H1 (cell line): ENCODE data around the gene WEE1. TPM values are rescaled to one million over a fixed set of nuclear protein-coding genes. Genes with fewer than 3 reads are reported as not detected.

Experiments used
- CEBPB ChIP-seq: IDR thresholded peaks from 2 replicates; pipeline ENCODE4 v1.6.1; 2012; ENCODE audit warnings: low read depth, low read length
- CREB1 ChIP-seq: IDR thresholded peaks from 2 replicates; pipeline ENCODE4 v1.6.1; 2012; ENCODE audit warnings: inconsistent platforms
- EP300 ChIP-seq, 2 experiments: IDR thresholded peaks; 1 replicate in 1 of 2; 2 replicates in 1 of 2; pipeline ENCODE4 v1.6.1; 2011 to 2012; ENCODE audit warnings: low read depth in 2 of 2, low read length in 2 of 2, mild to moderate bottlenecking in 2 of 2, borderline replicate concordance in 1 of 2, inconsistent platforms in 1 of 2, moderate library complexity in 1 of 2
- EZH2 ChIP-seq: fragments of 200-600 bp; sonication (generic); IDR thresholded peaks from 2 replicates; pipeline ENCODE4 v1.7.1; 2012; ENCODE audit warnings: low read depth, mild to moderate bottlenecking, moderate library complexity, low read length, inconsistent platforms; ENCODE audit not compliant: severe bottlenecking
- GABPA ChIP-seq: IDR thresholded peaks from 2 replicates; pipeline ENCODE4 v1.6.1; 2011; ENCODE audit warnings: mild to moderate bottlenecking, low read length, moderate library complexity, borderline replicate concordance; ENCODE audit not compliant: insufficient read depth
- JUND ChIP-seq: IDR thresholded peaks from 2 replicates; pipeline ENCODE4 v1.6.1; 2011; ENCODE audit warnings: mild to moderate bottlenecking, improper control_type of control experiment, low read length
- PHF8 ChIP-seq: fragments of 200-600 bp; sonication (generic); conservative IDR thresholded peaks from 2 replicates; pipeline ENCODE4 v1.7.1; 2012; ENCODE audit warnings: low read depth, mild to moderate bottlenecking, inconsistent platforms, low read length, moderate library complexity
- POLR2A ChIP-seq, 2 experiments: IDR thresholded peaks; 1 replicate in 1 of 2; 2 replicates in 1 of 2; pipeline ENCODE4 v1.6.1; 2011; ENCODE audit warnings: low read depth in 2 of 2, low read length in 2 of 2, mild to moderate bottlenecking in 2 of 2; ENCODE audit errors: control extremely low read depth in 1 of 2
- RAD21 ChIP-seq, 2 experiments: IDR thresholded peaks in 1 of 2; conservative IDR thresholded peaks in 1 of 2; 2 replicates each; pipeline ENCODE4 v1.6.1; 2011; ENCODE audit warnings: low read depth in 2 of 2, low read length in 2 of 2, improper control_type of control experiment in 1 of 2, inconsistent platforms in 1 of 2, mild to moderate bottlenecking in 1 of 2, moderate library complexity in 1 of 2
- RNF2 ChIP-seq: fragments of 200-900, 300-1000 bp; sonication (generic); IDR thresholded peaks from 2 replicates; pipeline ENCODE4 v1.7.1; 2016; ENCODE audit warnings: borderline replicate concordance, low read depth, mild to moderate bottlenecking, antibody characterized with exemption, low read length; ENCODE audit not compliant: poor library complexity, severe bottlenecking; ENCODE audit errors: missing control alignments
- RXRA ChIP-seq: IDR thresholded peaks from 2 replicates; pipeline ENCODE4 v1.6.1; 2011; ENCODE audit warnings: low read depth, mild to moderate bottlenecking, low read length, moderate library complexity; ENCODE audit not compliant: insufficient read depth
- SAP30 ChIP-seq: fragments of 300-600 bp; sonication (generic); IDR thresholded peaks from 2 replicates; pipeline ENCODE4 v1.7.1; 2012; ENCODE audit warnings: low read length, moderate library complexity, mild to moderate bottlenecking, inconsistent platforms; ENCODE audit not compliant: insufficient read depth, insufficient replicate concordance
- SIRT6 ChIP-seq: IDR thresholded peaks from one replicate; pipeline ENCODE4 v1.7.1; 2012; ENCODE audit warnings: low read length, inconsistent platforms
- SIX5 ChIP-seq: IDR thresholded peaks from 2 replicates; pipeline ENCODE4 v1.6.1; 2011; ENCODE audit warnings: mild to moderate bottlenecking, low read depth, low read length
- SP1 ChIP-seq: IDR thresholded peaks from 2 replicates; pipeline ENCODE4 v1.6.1; 2011; ENCODE audit warnings: low read depth, low read length
- SP4 ChIP-seq: IDR thresholded peaks from 2 replicates; pipeline ENCODE4 v1.6.1; 2012; ENCODE audit warnings: low read length, inconsistent platforms
- SRF ChIP-seq: IDR thresholded peaks from 2 replicates; pipeline ENCODE4 v1.6.1; 2011; ENCODE audit warnings: mild to moderate bottlenecking, low read depth, low read length, moderate library complexity
- TAF7 ChIP-seq: optimal IDR thresholded peaks from 2 replicates; pipeline ENCODE3; 2011; ENCODE audit warnings: low read depth, mild to moderate bottlenecking, inconsistent platforms, low read length, moderate library complexity, borderline replicate concordance
- TCF12 ChIP-seq: IDR thresholded peaks from 2 replicates; pipeline ENCODE4 v1.6.1; 2011; ENCODE audit warnings: low read depth, mild to moderate bottlenecking, low read length
- TEAD4 ChIP-seq: IDR thresholded peaks from 2 replicates; pipeline ENCODE4 v1.6.1; 2012; ENCODE audit warnings: low read depth, low read length, inconsistent platforms, mixed read lengths
- YY1 ChIP-seq: IDR thresholded peaks from 2 replicates; pipeline ENCODE4 v1.6.1; 2011; ENCODE audit warnings: low read depth, mild to moderate bottlenecking, low read length
- polyA plus RNA-seq, 7 experiments: library from polyadenylated mRNA; depleted of rRNA in 3 of 7; stranded (reverse) in 5 of 7; unstranded in 2 of 7; fragments of >200 nt in 5 of 7; fragments of 200-250 nt in 2 of 7; gene quantifications; 1 replicate in 5 of 7; 2 replicates in 1 of 7; 4 replicates in 1 of 7; pipeline versions ENCODE4 v1.2.1 to v1.2.3, GENCODE V29; 2011 to 2013; ENCODE audit warnings: missing spikeins in 2 of 7, mixed read lengths in 2 of 7
- total RNA-seq: library from RNA; stranded (reverse); fragmentation: NEBNext Ultra II Directional; extraction: Animal tissue kit (Norgen Biotek cat#: 25700); gene quantifications from 2 replicates; pipeline ENCODE4 v1.2.1, GENCODE V29; 2021
- TF ChIP-seq, protein P1 (sequence below), 3 experiments: IDR thresholded peaks; 1 replicate in 2 of 3; 2 replicates in 1 of 3; pipeline versions ENCODE4 v1.5.1 to v1.6.1; 2011; ENCODE audit warnings: low read length in 3 of 3, mild to moderate bottlenecking in 3 of 3, inconsistent platforms in 2 of 3, low read depth in 1 of 3, moderate library complexity in 1 of 3; ENCODE audit not compliant: insufficient read depth in 1 of 3; ENCODE audit errors: control extremely low read depth in 1 of 3

Gene WEE1
- total and polyA plus RNA-seq, 2 of the 8 experiments (the other 6 are each of a cell fraction or from before 2014, with no cell fraction given) = 40.8 to 120 TPM

DNA sequence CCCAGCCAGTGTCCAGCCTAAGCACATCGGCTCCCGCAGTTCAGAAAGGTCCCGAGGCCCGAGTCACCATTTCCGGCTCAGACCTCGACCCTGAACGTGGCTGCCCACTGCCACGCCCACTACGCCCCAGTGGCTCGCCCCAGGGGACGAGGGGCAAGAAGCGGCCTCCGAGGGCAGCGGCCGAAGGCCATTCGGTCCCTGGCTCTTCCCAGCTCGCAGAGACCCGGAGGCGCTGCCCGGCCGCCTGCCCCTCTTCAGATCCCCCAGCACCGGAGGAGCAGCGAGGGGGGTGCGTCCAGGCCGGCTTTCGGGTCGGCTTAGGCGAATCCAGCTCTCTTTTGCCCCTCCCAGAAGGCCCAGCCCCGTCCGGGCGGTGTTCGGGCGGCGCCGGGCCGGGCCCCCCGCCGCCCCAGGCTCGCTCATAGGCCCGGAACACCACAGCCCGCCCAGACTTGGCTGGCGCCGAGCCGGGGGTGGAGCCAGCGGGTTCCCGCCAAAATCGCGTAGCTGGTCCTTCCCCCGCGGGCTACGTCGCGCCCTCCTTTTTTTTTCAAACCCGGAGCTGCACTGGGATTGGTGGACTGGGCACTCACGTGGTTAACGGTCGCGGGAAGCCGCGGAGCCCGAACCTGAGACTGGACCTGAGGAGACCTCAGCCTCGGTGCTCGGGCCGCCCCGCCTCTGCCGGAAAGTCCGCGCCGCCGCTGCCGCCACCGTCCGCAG is at the start of gene WEE1 (continued):
- TF ChIP-seq YY1 (0 out of 2 replicates have a peak, but pooled peaks have one; percentile 4), RAD21 (IDR thresholded peaks at IDR 0.05 in 1 of 2, conservative IDR thresholded peaks at IDR 0.05 in 1 of 2; ENCODE audit: low read depth in 2 of 2, low read length in 2 of 2) (no peak), POLR2A (IDR thresholded peaks at IDR 0.05; ENCODE audit: control extremely low read depth in 1 of 2, low read depth in 2 of 2, low read length in 2 of 2) (peak; percentile 74 to 86), TEAD4 (no peak), SAP30 (no peak), SP4 (0 out of 2 replicates have a peak, but pooled peaks have one; percentile 26), GABPA (no peak), PHF8 (peak; percentile 64), TAF7 (peak; percentile 50), SRF (no peak), RNF2 (no peak), RXRA (no peak), CEBPB (no peak), SIX5 (no peak), JUND (no peak), SIRT6 (no peak), TCF12 (no peak), CREB1 (peak; percentile 87), SP1 (peak; percentile 82), EP300 (IDR thresholded peaks at IDR 0.05; ENCODE audit: borderline replicate concordance in 1 of 2, low read depth in 2 of 2, low read length in 2 of 2) (0 out of 3 replicates have a peak, but pooled peaks of 1 of the 2 experiments have one; percentile 8), EZH2 (no peak)
- TF ChIP-seq, protein P1, sequence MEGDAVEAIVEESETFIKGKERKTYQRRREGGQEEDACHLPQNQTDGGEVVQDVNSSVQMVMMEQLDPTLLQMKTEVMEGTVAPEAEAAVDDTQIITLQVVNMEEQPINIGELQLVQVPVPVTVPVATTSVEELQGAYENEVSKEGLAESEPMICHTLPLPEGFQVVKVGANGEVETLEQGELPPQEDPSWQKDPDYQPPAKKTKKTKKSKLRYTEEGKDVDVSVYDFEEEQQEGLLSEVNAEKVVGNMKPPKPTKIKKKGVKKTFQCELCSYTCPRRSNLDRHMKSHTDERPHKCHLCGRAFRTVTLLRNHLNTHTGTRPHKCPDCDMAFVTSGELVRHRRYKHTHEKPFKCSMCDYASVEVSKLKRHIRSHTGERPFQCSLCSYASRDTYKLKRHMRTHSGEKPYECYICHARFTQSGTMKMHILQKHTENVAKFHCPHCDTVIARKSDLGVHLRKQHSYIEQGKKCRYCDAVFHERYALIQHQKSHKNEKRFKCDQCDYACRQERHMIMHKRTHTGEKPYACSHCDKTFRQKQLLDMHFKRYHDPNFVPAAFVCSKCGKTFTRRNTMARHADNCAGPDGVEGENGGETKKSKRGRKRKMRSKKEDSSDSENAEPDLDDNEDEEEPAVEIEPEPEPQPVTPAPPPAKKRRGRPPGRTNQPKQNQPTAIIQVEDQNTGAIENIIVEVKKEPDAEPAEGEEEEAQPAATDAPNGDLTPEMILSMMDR (IDR thresholded peaks at IDR 0.05; ENCODE audit: control extremely low read depth in 1 of 3, insufficient read depth in 1 of 3, low read depth in 1 of 3, low read length in 3 of 3) = no peak
